SK-N-MC (cell line): ENCODE measurements around the gene PSMC5.

Experiments used
- DNase-seq: peaks from one replicate; pipeline ENCODE4 v3.0.0-alpha.2; 2011; ENCODE audit warnings: low read depth, low spot score
- H3K27ac ChIP-seq: fragments of 200-600 bp; sonication (generic); 2 replicates; pipeline ENCODE4 v1.5.1; 2016; ENCODE audit warnings: mixed run types
- H3K36me3 ChIP-seq: fragments of 200-600 bp; sonication (generic); 2 replicates; pipeline ENCODE4 v1.6.1; 2017; ENCODE audit warnings: antibody characterized with exemption, low read length, mixed read lengths; ENCODE audit not compliant: insufficient read depth
- H3K4me3 ChIP-seq: fragments of 200-600 bp; sonication (generic); 2 replicates; pipeline ENCODE4 v1.5.1; 2016
- H3K9ac ChIP-seq: fragments of 200-600 bp; sonication (generic); 2 replicates; pipeline ENCODE4 v1.8.0; 2017; ENCODE audit warnings: mixed run types, mixed read lengths; ENCODE audit not compliant: insufficient read length
- H3K9me3 ChIP-seq: fragments of 200-600 bp; sonication (generic); 2 replicates; pipeline ENCODE4 v1.6.1; 2017; ENCODE audit warnings: low read depth, mild to moderate bottlenecking, antibody characterized with exemption, low read length, moderate library complexity, mixed read lengths
- EZH2 ChIP-seq: fragments of 200-600 bp; sonication (generic); IDR thresholded peaks from one replicate; pipeline ENCODE4 v1.6.1; 2017; ENCODE audit warnings: antibody characterized with exemption
- FOXP2 ChIP-seq: optimal IDR thresholded peaks from 2 replicates; pipeline ENCODE3; 2011; ENCODE audit warnings: mild to moderate bottlenecking, moderate library complexity; ENCODE audit not compliant: insufficient read depth; ENCODE audit errors: extremely low read length, control extremely low read depth
- POLR2AphosphoS5 ChIP-seq: IDR thresholded peaks from 2 replicates; pipeline ENCODE4 v1.6.1; 2012; ENCODE audit warnings: mild to moderate bottlenecking, low read depth, low read length, borderline replicate concordance

PSMC5 gene

GRCh38 chr17:63817736-63818385 lies 9.4 kb upstream of the PSMC5 start:
- Histone ChIP-seq H3K9me3 (no peaks in the 10 kb centered on the region), H3K4me3 (no peak overlapping the region), H3K27ac (no peak overlapping the region), H3K9ac (no peak overlapping the region), H3K36me3 (peaks cover 100% of the 10 kb centered on the region)
- no peak for DNase-seq
- TF ChIP-seq EZH2 (no peak), POLR2AphosphoS5 (no peak)

GRCh38 chr17:63819131-63819530 lies 8.1 kb upstream of the PSMC5 start:
- H3K9ac ChIP-seq, result no peak overlapping the region
- H3K36me3 ChIP-seq, result peaks cover 98% of the 10 kb centered on the region
- H3K27ac ChIP-seq, result no peak overlapping the region
- TF ChIP-seq FOXP2, result no peak
- no peak for TF ChIP-seq EZH2
- no peak for TF ChIP-seq POLR2AphosphoS5
- no peaks in the 10 kb centered on the region for H3K9me3 ChIP-seq
- no peak overlapping the region for H3K4me3 ChIP-seq
- no peak for DNase-seq

GRCh38 chr17:63819585-63820537 lies 7.4 kb upstream of the PSMC5 start:
- H3K27ac ChIP-seq, result no peak overlapping the region
- no peak for DNase-seq
- H3K4me3 ChIP-seq, result no peak overlapping the region
- H3K9me3 ChIP-seq, result no peaks in the 10 kb centered on the region
- no peak overlapping the region for H3K9ac ChIP-seq
- H3K36me3 ChIP-seq, result peaks cover 98% of the 10 kb centered on the region
- TF ChIP-seq EZH2, result no peak
- no peak; the same call in 1 of the 2 replicates for TF ChIP-seq POLR2AphosphoS5
- TF ChIP-seq FOXP2, result no peak

GRCh38 chr17:63820963-63821561 lies 6.2 kb upstream of the PSMC5 start:
- TF ChIP-seq EZH2, result no peak
- no peak for TF ChIP-seq FOXP2
- no peak overlapping the region for H3K4me3 ChIP-seq
- H3K9ac ChIP-seq, result no peak overlapping the region
- H3K27ac ChIP-seq, result no peak overlapping the region
- no peaks in the 10 kb centered on the region for H3K9me3 ChIP-seq
- DNase-seq, result no peak
- H3K36me3 ChIP-seq, result peaks cover 97% of the 10 kb centered on the region

GRCh38 chr17:63821804-63822203 lies 5.4 kb upstream of the PSMC5 start:
- Histone ChIP-seq H3K9ac (no peak overlapping the region), H3K27ac (0 out of 2 replicates have a peak overlapping the region, but pooled peaks have one; percentile 25), H3K36me3 (peaks cover 89% of the 10 kb centered on the region), H3K9me3 (no peaks in the 10 kb centered on the region), H3K4me3 (no peak overlapping the region)
- no peak for TF ChIP-seq FOXP2
- TF ChIP-seq POLR2AphosphoS5, result peak; percentile 20; the same call in 1 of the 2 replicates
- no peak for DNase-seq

GRCh38 chr17:63822537-63822936 lies 4.7 kb upstream of the PSMC5 start:
- H3K4me3 ChIP-seq, result no peak overlapping the region
- no peak for DNase-seq

GRCh38 chr17:63823659-63824331 lies 3.4 kb upstream of the PSMC5 start:
- no peak overlapping the region for H3K4me3 ChIP-seq
- DNase-seq, result no peak
- H3K36me3 ChIP-seq, result peaks cover 72% of the 10 kb centered on the region
- no peak overlapping the region for H3K9ac ChIP-seq
- TF ChIP-seq POLR2AphosphoS5 (no peak), FOXP2 (no peak), EZH2 (no peak)
- H3K9me3 ChIP-seq, result no peaks in the 10 kb centered on the region
- no peak overlapping the region for H3K27ac ChIP-seq

More at GRCh38 chr17:63822537-63822936, 4.7 kb upstream of the PSMC5 start:
- TF ChIP-seq EZH2 (no peak), POLR2AphosphoS5 (no peak), FOXP2 (no peak)
- Histone ChIP-seq H3K9ac (no peak overlapping the region), H3K36me3 (peaks cover 82% of the 10 kb centered on the region), H3K9me3 (no peaks in the 10 kb centered on the region), H3K27ac (no peak overlapping the region)

- Histone ChIP-seq H3K9me3 (no peaks in the 10 kb centered on the region), H3K9ac (no peak overlapping the region), H3K4me3 (no peak overlapping the region), H3K27ac (no peak overlapping the region), H3K36me3 (peaks cover 72% of the 10 kb centered on the region)
- no peak for TF ChIP-seq FOXP2
- no peak for TF ChIP-seq POLR2AphosphoS5
- TF ChIP-seq EZH2, result no peak
- DNase-seq, result no peak
Measured at GRCh38 chr17:63824362-63824761, 2.9 kb upstream of the PSMC5 start.
